Spinal cord (tissue), 10 donors: Measurements from ENCODE around the gene TM4SF5. TPM values are rescaled to one million over a fixed set of nuclear protein-coding genes. Genes with fewer than 3 reads are reported as not detected.

Source experiments
- DNase-seq, 6 donors: peaks; one replicate each; pipeline versions ENCODE4 v3.0.0 to v3.0.0-alpha.2; 2013 to 2015; ENCODE audit warnings: low spot score in 6 of 6, low read depth in 4 of 6
- H3K27ac ChIP-seq: one replicate; pipeline ENCODE4 v1.5.1; 2013; ENCODE audit warnings: low read depth, low read length, control low read depth
- H3K27me3 ChIP-seq: one replicate; pipeline ENCODE4 v1.6.1; 2013; ENCODE audit warnings: low read length; ENCODE audit not compliant: control insufficient read depth, insufficient read depth
- H3K36me3 ChIP-seq: one replicate; pipeline ENCODE4 v1.6.1; 2013; ENCODE audit warnings: low read length; ENCODE audit not compliant: control insufficient read depth, insufficient read depth
- H3K4me1 ChIP-seq: one replicate; pipeline ENCODE4 v1.6.1; 2013; ENCODE audit warnings: low read length; ENCODE audit not compliant: control insufficient read depth, insufficient read depth
- H3K4me3 ChIP-seq: one replicate; pipeline ENCODE4 v1.5.1; 2013; ENCODE audit warnings: low read depth, low read length, control low read depth
- H3K9me3 ChIP-seq: one replicate; pipeline ENCODE4 v1.6.1; 2013; ENCODE audit warnings: low read length; ENCODE audit not compliant: control insufficient read depth, insufficient read depth
- WGBS: methylation state at CpG from one replicate; pipeline ENCODE4 v1.1.5; 2013; ENCODE audit warnings: missing lambda C conversion rate; ENCODE audit not compliant: insufficient coverage; 5-methylcytosine and 5-hydroxymethylcytosine counted together
- long read RNA-seq, 4 donors: transcript quantifications; one replicate each; lab custom pipeline, GENCODE V29; 2026
- polyA plus RNA-seq, 2 donors: library from polyadenylated mRNA; unstranded; fragments of 120-200 nt; gene quantifications; one replicate each; pipeline ENCODE4 v1.2.1, GENCODE V29; 2013; ENCODE audit not compliant: insufficient read length in 2 of 2
- total RNA-seq, 2 donors: library from RNA; depleted of rRNA in 1 of 2; stranded (reverse); fragments of 120-200 nt in 1 of 2; fragments of >200 nt in 1 of 2; gene quantifications; one replicate each; pipeline versions ENCODE4 v1.2.3 to v1.2.4, GENCODE V29; 2013 to 2014
- donor health status: healthy.

The TM4SF5 gene, protein sequence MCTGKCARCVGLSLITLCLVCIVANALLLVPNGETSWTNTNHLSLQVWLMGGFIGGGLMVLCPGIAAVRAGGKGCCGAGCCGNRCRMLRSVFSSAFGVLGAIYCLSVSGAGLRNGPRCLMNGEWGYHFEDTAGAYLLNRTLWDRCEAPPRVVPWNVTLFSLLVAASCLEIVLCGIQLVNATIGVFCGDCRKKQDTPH
- total RNA-seq: not detected
- polyA plus RNA-seq: not detected
- long read RNA-seq, donor 1: 0 reads
- long read RNA-seq, donor 2: 0 reads
- long read RNA-seq, donor 3: 0 reads
- long read RNA-seq, donor 4: 0 reads

- no peaks in the 10 kb centered on the region for H3K36me3 ChIP-seq
- peak in 2 of 6 donors; percentile 54 to 81 for DNase-seq
- H3K4me3 ChIP-seq: no peak within 1 kb of the TSS
- no peaks in the 10 kb centered on the region for H3K9me3 ChIP-seq
- 50% methylated on average over 13 of the region's 13 CpGs for WGBS
- no peak within 1 kb of the TSS for H3K27ac ChIP-seq
- H3K4me1 ChIP-seq: peaks cover 10% of the 10 kb centered on the region
- peaks cover 3% of the 10 kb centered on the region for H3K27me3 ChIP-seq
Observed at GRCh38 chr17:4771519-4772234, at the start of gene TM4SF5. TM4SF5 (plus strand) TSS chr17:4771886; CDS start chr17:4771923, 37 bp downstream.

GRCh38 chr17:4722678-4723240, 48.9 kb upstream of the TM4SF5 start:
- Histone ChIP-seq H3K36me3 (peaks cover 38% of the 10 kb centered on the region), H3K4me1 (no peaks in the 10 kb centered on the region), H3K4me3 (no peak overlapping the region), H3K27ac (no peak overlapping the region), H3K27me3 (no peaks in the 10 kb centered on the region), H3K9me3 (no peaks in the 10 kb centered on the region)
- DNase-seq: no peak
- 82% methylated on average over 13 of the region's 16 CpGs for WGBS

- H3K4me1 ChIP-seq: no peaks in the 10 kb centered on the region
- no peaks in the 10 kb centered on the region for H3K9me3 ChIP-seq
- no peak for DNase-seq
- no peaks in the 10 kb centered on the region for H3K27me3 ChIP-seq
- WGBS: 62% methylated on average over 5 of the region's 5 CpGs
- peaks cover 20% of the 10 kb centered on the region for H3K36me3 ChIP-seq
- no peak overlapping the region for H3K27ac ChIP-seq
- H3K4me3 ChIP-seq: no peak overlapping the region
Observed at GRCh38 chr17:4724650-4725049, 47.0 kb upstream of the TM4SF5 start.

- Histone ChIP-seq H3K27me3 (no peaks in the 10 kb centered on the region), H3K27ac (no peak overlapping the region), H3K4me3 (no peak overlapping the region), H3K9me3 (no peaks in the 10 kb centered on the region), H3K4me1 (peaks cover 8% of the 10 kb centered on the region), H3K36me3 (peaks cover 8% of the 10 kb centered on the region)
- no peak for DNase-seq
- WGBS: 87% methylated on average over 6 of the region's 9 CpGs
Observed at GRCh38 chr17:4725646-4726310, 45.9 kb upstream of the TM4SF5 start.

GRCh38 chr17:4728124-4728523, 43.6 kb upstream of the TM4SF5 start:
- no peaks in the 10 kb centered on the region for H3K27me3 ChIP-seq
- H3K36me3 ChIP-seq: peaks cover 3% of the 10 kb centered on the region
- no peak overlapping the region for H3K4me3 ChIP-seq
- no peak overlapping the region for H3K27ac ChIP-seq
- peaks cover 19% of the 10 kb centered on the region for H3K4me1 ChIP-seq
- no peaks in the 10 kb centered on the region for H3K9me3 ChIP-seq
- WGBS: 100% methylated on average over 1 of the region's 3 CpGs
- no peak for DNase-seq

GRCh38 chr17:4733073-4733531, 38.6 kb upstream of the TM4SF5 start:
- H3K4me3 ChIP-seq: no peak overlapping the region
- H3K9me3 ChIP-seq: no peaks in the 10 kb centered on the region
- WGBS: 96% methylated on average over 5 of the region's 6 CpGs
- no peak for DNase-seq
- H3K27me3 ChIP-seq: peaks cover 12% of the 10 kb centered on the region
- H3K4me1 ChIP-seq: peaks cover 22% of the 10 kb centered on the region
- peaks cover 10% of the 10 kb centered on the region for H3K36me3 ChIP-seq
- no peak overlapping the region for H3K27ac ChIP-seq

GRCh38 chr17:4734857-4735475, 36.7 kb upstream of the TM4SF5 start:
- Histone ChIP-seq H3K4me3 (no peak overlapping the region), H3K27ac (no peak overlapping the region), H3K4me1 (peaks cover 38% of the 10 kb centered on the region), H3K36me3 (peaks cover 10% of the 10 kb centered on the region), H3K27me3 (peaks cover 29% of the 10 kb centered on the region), H3K9me3 (no peaks in the 10 kb centered on the region)
- no peak for DNase-seq
- 84% methylated on average over 7 of the region's 8 CpGs for WGBS

GRCh38 chr17:4735876-4736651, 35.6 kb upstream of the TM4SF5 start:
- no peak overlapping the region for H3K4me3 ChIP-seq
- 73% methylated on average over 5 of the region's 9 CpGs for WGBS
- no peak overlapping the region for H3K27ac ChIP-seq
- H3K9me3 ChIP-seq: no peaks in the 10 kb centered on the region
- peaks cover 30% of the 10 kb centered on the region for H3K4me1 ChIP-seq
- no peak for DNase-seq
- H3K36me3 ChIP-seq: peaks cover 10% of the 10 kb centered on the region
- peaks cover 40% of the 10 kb centered on the region for H3K27me3 ChIP-seq
